SIG-M5 treated with dmso at 0.1 percent for 504 hours (cell line): ENCODE data around the gene VAV2.
"Not testable (repeated sequence)": the region's sequence is repeated elsewhere in the genome, so short reads cannot be mapped to it uniquely, and the experiment has no call there.

Source experiments
- DNase-seq: peaks from one replicate; lab custom pipeline; 2025; ENCODE audit not compliant: unreplicated experiment; lab: John Stamatoyannopoulos, UW

Gene VAV2

GRCh38 chr9:133926165-133926856 lies 65.8 kb downstream of the VAV2 start:
- no peak for DNase-seq

- DNase-seq = no peak
Measured at GRCh38 chr9:133924453-133924852, 67.7 kb downstream of the VAV2 start.

- DNase-seq = not testable (repeated sequence)
Measured at GRCh38 chr9:133923608-133924007, 68.5 kb downstream of the VAV2 start.

- no peak for DNase-seq
Measured at GRCh38 chr9:133921866-133922265, 70.3 kb downstream of the VAV2 start.

- DNase-seq = no peak
Measured at GRCh38 chr9:133920471-133920870, 71.7 kb downstream of the VAV2 start.

GRCh38 chr9:133919253-133920115 lies 72.6 kb downstream of the VAV2 start:
- DNase-seq = no peak

- no peak for DNase-seq
Measured at GRCh38 chr9:133918111-133918813, 73.9 kb downstream of the VAV2 start.

GRCh38 chr9:133917375-133917774 lies 74.7 kb downstream of the VAV2 start:
- no peak for DNase-seq

- DNase-seq = no peak
Measured at GRCh38 chr9:133916159-133916541, 76.0 kb downstream of the VAV2 start.

- no peak for DNase-seq
Measured at GRCh38 chr9:133915534-133916158, 76.5 kb downstream of the VAV2 start.

- no peak for DNase-seq
Measured at GRCh38 chr9:133914442-133915342, 77.4 kb downstream of the VAV2 start.

- no peak for DNase-seq
Measured at GRCh38 chr9:133913571-133914369, 78.4 kb downstream of the VAV2 start.

- DNase-seq = no peak
Measured at GRCh38 chr9:133910855-133911514, 81.1 kb downstream of the VAV2 start.

- no peak for DNase-seq
Measured at GRCh38 chr9:133906932-133907910, 84.9 kb downstream of the VAV2 start.

GRCh38 chr9:133906218-133906617 lies 85.9 kb downstream of the VAV2 start:
- DNase-seq = no peak

- DNase-seq = no peak
Measured at GRCh38 chr9:133905493-133905892, 86.6 kb downstream of the VAV2 start.

GRCh38 chr9:133904346-133905090 lies 87.6 kb downstream of the VAV2 start:
- no peak for DNase-seq
